ENCODE measurements around the gene VPS4A. TPM values are rescaled to one million over a fixed set of nuclear protein-coding genes. Genes with fewer than 3 reads are reported as not detected.
"Not testable (repeated sequence)": the region's sequence is repeated elsewhere in the genome, so short reads cannot be mapped to it uniquely, and the experiment has no call there.

VPS4A gene
- 10 to 100 TPM; 41.5 to 45.8 TPM for total RNA-seq

- H3K4me1 Mint-ChIP-seq (ENCODE audit: low read depth in 2 of 2): peaks cover 18 to 22% of the 10 kb centered on the region in 2 donors
- ATAC-seq: peak; percentile 97 to 99
- H3K27ac Mint-ChIP-seq: peak within 1 kb of the TSS; percentile 82 to 90
- H3K4me3 Mint-ChIP-seq: peak within 1 kb of the TSS; percentile 95
- peak; percentile 97 for DNase-seq (ENCODE audit: low spot score)
- H3K9me3 Mint-ChIP-seq: no peaks in the 10 kb centered on the region
- peaks cover 4% of the 10 kb centered on the region for H3K36me3 Mint-ChIP-seq
- no peaks in the 10 kb centered on the region for H3K27me3 Mint-ChIP-seq
Observed at GRCh38 chr16:69310653-69311532, at the start of gene VPS4A. Gene VPS4A, plus strand, starts transcription at chr16:69311350. Its CDS starts 162 bp downstream, at chr16:69311512.

GRCh38 chr16:69266334-69267063 lies 44.7 kb upstream of the VPS4A start:
- no peaks in the 10 kb centered on the region for H3K36me3 Mint-ChIP-seq
- H3K27ac Mint-ChIP-seq: no peak overlapping the region
- DNase-seq (ENCODE audit: low spot score) (no peak), ATAC-seq (no peak)
- no peak overlapping the region for H3K4me3 Mint-ChIP-seq
- no peaks in the 10 kb centered on the region for H3K9me3 Mint-ChIP-seq
- peaks cover 0 to 9% of the 10 kb centered on the region in 2 donors for H3K4me1 Mint-ChIP-seq (ENCODE audit: low read depth in 2 of 2)
- H3K27me3 Mint-ChIP-seq: no peaks in the 10 kb centered on the region

DNA sequence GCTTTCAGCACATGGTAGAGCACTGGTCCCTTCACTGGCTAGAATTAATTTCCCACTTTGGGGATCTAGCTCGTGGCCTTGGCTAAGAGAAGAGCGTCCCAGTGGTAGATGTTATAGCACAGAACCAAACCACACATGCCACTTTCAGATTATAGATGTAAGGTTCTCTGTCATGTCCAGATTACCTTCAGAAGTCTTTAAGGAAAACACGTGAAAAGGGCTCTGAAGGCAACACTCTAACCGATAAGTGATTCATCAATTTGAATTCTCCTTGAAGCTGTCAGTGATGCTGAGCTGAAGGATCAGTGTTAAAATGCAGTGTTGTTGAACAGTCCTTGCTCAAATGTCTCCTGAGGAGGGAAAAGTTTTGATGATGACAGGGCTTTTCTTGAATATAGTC lies 43.5 kb upstream of the VPS4A start:
- no peak overlapping the region for H3K27ac Mint-ChIP-seq
- DNase-seq (ENCODE audit: low spot score): no peak

GRCh38 chr16:69270395-69270794 lies 40.8 kb upstream of the VPS4A start:
- H3K9me3 Mint-ChIP-seq: no peaks in the 10 kb centered on the region
- H3K27ac Mint-ChIP-seq: no peak overlapping the region
- H3K27me3 Mint-ChIP-seq: no peaks in the 10 kb centered on the region
- H3K4me3 Mint-ChIP-seq: no peak overlapping the region
- ATAC-seq (no peak), DNase-seq (ENCODE audit: low spot score) (no peak)
- H3K4me1 Mint-ChIP-seq (ENCODE audit: low read depth in 2 of 2): peaks cover 0 to 11% of the 10 kb centered on the region in 2 donors
- H3K36me3 Mint-ChIP-seq: no peaks in the 10 kb centered on the region

More for the DNA sequence above, 43.5 kb upstream of the VPS4A start:
- no peaks in the 10 kb centered on the region for H3K36me3 Mint-ChIP-seq
- peaks cover 0 to 9% of the 10 kb centered on the region in 2 donors for H3K4me1 Mint-ChIP-seq (ENCODE audit: low read depth in 2 of 2)
- H3K27me3 Mint-ChIP-seq: no peaks in the 10 kb centered on the region
- no peaks in the 10 kb centered on the region for H3K9me3 Mint-ChIP-seq
- no peak overlapping the region for H3K4me3 Mint-ChIP-seq
- ATAC-seq: no peak

DNA sequence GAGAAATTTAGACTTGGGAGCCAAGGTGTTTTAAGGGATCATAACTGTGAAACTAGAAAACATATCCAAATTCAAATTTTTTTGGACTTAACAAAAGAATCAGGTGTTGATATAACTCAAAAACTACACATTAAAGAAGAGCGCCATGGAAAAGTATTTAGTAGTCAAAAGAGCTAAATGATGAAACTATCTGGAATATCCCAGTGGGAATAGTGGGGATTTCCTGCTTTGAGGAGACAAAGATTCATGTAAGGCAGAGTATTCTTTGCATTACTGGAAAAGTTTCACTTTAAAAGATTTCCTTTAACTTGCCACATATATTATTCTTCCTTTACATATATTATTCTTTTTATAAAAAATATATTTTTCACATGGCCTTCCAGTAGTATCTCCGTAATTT lies 40.3 kb upstream of the VPS4A start:
- Mint-ChIP-seq H3K4me3 (no peak overlapping the region), H3K27me3 (no peaks in the 10 kb centered on the region), H3K9me3 (no peaks in the 10 kb centered on the region), H3K4me1 (ENCODE audit: low read depth in 2 of 2) (peaks cover 0 to 11% of the 10 kb centered on the region in 2 donors), H3K36me3 (no peaks in the 10 kb centered on the region), H3K27ac (no peak overlapping the region)
- no peak for DNase-seq (ENCODE audit: low spot score)
- ATAC-seq: no peak

DNA sequence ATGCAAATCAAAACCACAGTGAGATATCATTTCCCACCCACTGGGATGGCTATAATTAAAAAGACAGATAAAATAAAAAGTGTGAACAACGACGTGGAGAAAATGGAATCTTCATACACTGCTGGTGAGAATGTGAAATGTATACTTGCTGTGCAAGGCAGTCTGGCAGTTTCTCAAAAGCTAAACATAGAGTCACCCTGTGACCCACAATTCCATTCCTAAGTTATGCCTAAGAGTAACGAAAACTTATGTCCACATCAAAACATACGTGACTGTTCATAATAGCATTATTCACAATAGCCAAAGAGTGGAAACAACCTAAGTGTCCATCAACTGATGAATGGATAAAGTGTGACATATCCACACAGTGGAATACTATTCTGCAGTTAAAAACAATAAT lies 38.1 kb upstream of the VPS4A start:
- Mint-ChIP-seq H3K4me1 (ENCODE audit: low read depth in 2 of 2) (peaks cover 0 to 8% of the 10 kb centered on the region in 2 donors), H3K9me3 (no peaks in the 10 kb centered on the region), H3K27me3 (no peaks in the 10 kb centered on the region), H3K36me3 (no peaks in the 10 kb centered on the region), H3K27ac (no peak overlapping the region), H3K4me3 (no peak overlapping the region)
- ATAC-seq (no peak), DNase-seq (ENCODE audit: low spot score) (no peak)

DNA sequence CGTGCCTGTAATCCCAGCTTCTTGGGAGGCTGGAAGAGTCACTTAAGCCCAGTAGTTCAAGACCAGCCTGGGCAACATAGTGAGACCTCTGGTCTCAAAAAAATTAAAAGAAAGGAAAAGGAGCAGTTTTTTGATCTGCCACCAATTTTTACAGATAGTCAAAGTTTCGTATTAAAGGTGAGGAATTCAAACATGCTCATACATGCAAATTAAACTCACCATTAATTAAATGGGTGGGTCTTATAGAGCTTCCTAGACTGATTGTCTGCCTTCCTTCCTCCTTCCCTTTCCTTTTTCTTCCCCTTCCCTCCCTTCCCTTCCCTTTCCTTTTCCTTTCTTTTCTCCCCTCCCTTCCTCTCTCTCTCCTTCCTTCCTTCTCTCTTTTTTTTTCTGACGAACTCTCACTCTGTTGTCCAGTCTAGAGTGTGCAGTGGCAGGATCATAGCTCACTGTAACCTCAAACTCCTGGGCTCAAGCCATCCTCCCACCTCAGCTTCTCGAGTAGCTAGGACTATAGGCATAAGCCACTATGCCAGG lies 36.4 kb upstream of the VPS4A start:
- ATAC-seq (no peak), DNase-seq (ENCODE audit: low spot score) (no peak)
- H3K36me3 Mint-ChIP-seq: no peaks in the 10 kb centered on the region
- H3K27ac Mint-ChIP-seq: no peak overlapping the region
- H3K4me3 Mint-ChIP-seq: no peak overlapping the region
- no peaks in the 10 kb centered on the region for H3K27me3 Mint-ChIP-seq
- H3K4me1 Mint-ChIP-seq (ENCODE audit: low read depth in 2 of 2): peaks cover 0 to 10% of the 10 kb centered on the region in 2 donors
- no peaks in the 10 kb centered on the region for H3K9me3 Mint-ChIP-seq

GRCh38 chr16:69276148-69277115 lies 34.7 kb upstream of the VPS4A start:
- DNase-seq (ENCODE audit: low spot score) (no peak), ATAC-seq (no peak)
- H3K27me3 Mint-ChIP-seq: no peaks in the 10 kb centered on the region
- H3K4me3 Mint-ChIP-seq: no peak overlapping the region
- no peaks in the 10 kb centered on the region for H3K9me3 Mint-ChIP-seq
- no peaks in the 10 kb centered on the region for H3K36me3 Mint-ChIP-seq
- no peak overlapping the region for H3K27ac Mint-ChIP-seq
- H3K4me1 Mint-ChIP-seq (ENCODE audit: low read depth in 2 of 2): peaks cover 0 to 5% of the 10 kb centered on the region in 2 donors

DNA sequence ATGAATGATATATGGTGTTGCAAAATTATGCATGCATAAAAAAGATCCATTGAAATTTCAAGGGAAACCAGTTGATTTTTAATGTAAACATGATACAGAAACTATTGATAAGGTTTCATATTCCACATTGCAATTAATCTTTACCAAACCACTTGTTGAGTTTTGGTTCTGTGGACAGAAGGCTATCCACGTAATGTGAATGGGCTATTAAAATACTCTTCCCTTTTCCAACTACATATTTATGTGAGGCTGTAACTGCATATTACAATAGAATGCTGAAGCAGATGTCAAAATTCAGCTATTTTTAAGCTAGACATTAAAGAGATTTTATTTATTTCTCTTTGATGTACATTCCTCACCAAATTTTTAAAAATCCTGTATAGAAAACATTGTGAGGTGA lies 33.7 kb upstream of the VPS4A start:
- H3K27me3 Mint-ChIP-seq: no peaks in the 10 kb centered on the region
- no peaks in the 10 kb centered on the region for H3K36me3 Mint-ChIP-seq
- no peak for DNase-seq (ENCODE audit: low spot score)
- H3K9me3 Mint-ChIP-seq: no peaks in the 10 kb centered on the region
- ATAC-seq: no peak
- H3K4me3 Mint-ChIP-seq: no peak overlapping the region
- no peak overlapping the region for H3K27ac Mint-ChIP-seq
- peaks cover 0 to 5% of the 10 kb centered on the region in 2 donors for H3K4me1 Mint-ChIP-seq (ENCODE audit: low read depth in 2 of 2)

DNA sequence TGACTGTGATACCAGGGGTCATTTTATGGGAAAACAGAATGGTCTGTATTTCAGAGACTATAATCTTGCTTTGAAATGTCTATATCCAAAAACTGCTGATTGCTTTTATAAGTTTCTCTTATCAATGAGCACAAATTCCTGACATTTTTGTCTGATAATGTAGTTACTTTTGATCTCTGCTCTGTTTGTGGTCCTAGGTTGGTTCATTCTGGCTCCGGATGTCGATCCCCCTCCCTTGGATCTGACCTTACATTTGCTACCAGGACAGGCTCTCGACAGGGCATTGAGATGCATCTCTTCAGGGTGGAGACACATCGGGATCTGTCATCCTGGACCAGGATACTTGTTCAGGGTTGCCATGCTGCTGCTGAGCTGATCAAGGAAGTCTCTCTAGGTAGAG lies 27.3 kb upstream of the VPS4A start:
- no peaks in the 10 kb centered on the region for H3K36me3 Mint-ChIP-seq
- no peak for ATAC-seq
- peaks cover 0 to 2% of the 10 kb centered on the region in 2 donors for H3K4me1 Mint-ChIP-seq (ENCODE audit: low read depth in 2 of 2)
- no peak overlapping the region for H3K27ac Mint-ChIP-seq
- no peak for DNase-seq (ENCODE audit: low spot score)
- no peak overlapping the region for H3K4me3 Mint-ChIP-seq
- no peaks in the 10 kb centered on the region for H3K9me3 Mint-ChIP-seq
- H3K27me3 Mint-ChIP-seq: no peaks in the 10 kb centered on the region

DNA sequence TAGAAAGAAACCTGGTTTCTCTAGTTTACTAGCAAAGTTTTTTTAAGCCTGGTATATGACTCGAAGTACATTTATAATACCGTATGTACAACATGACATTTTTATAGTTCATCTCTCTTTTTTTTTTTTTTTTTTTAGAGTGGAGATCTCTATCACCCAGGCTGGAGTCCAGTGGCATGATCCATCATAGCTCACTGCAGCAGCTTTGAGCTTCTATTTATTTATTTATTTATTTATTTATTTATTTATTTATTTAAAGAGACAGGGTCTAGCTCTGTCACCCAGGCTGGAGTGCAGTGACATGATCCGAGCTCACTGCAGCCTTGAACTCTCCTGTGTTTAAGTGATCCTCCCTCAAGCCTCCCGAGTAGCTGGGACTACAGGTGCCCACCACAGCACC lies 25.9 kb upstream of the VPS4A start:
- H3K27ac Mint-ChIP-seq: no peak overlapping the region
- no peaks in the 10 kb centered on the region for H3K36me3 Mint-ChIP-seq
- ATAC-seq (no peak), DNase-seq (ENCODE audit: low spot score) (no peak)
- H3K4me3 Mint-ChIP-seq: no peak overlapping the region
- H3K9me3 Mint-ChIP-seq: no peaks in the 10 kb centered on the region
- no peaks in the 10 kb centered on the region for H3K4me1 Mint-ChIP-seq (ENCODE audit: low read depth in 2 of 2)
- H3K27me3 Mint-ChIP-seq: no peaks in the 10 kb centered on the region

GRCh38 chr16:69286941-69287713 lies 24.0 kb upstream of the VPS4A start:
- H3K4me1 Mint-ChIP-seq (ENCODE audit: low read depth in 2 of 2): no peaks in the 10 kb centered on the region
- no peak overlapping the region for H3K4me3 Mint-ChIP-seq
- H3K9me3 Mint-ChIP-seq: no peaks in the 10 kb centered on the region
- DNase-seq (ENCODE audit: low spot score): no peak
- H3K27me3 Mint-ChIP-seq: no peaks in the 10 kb centered on the region
- no peaks in the 10 kb centered on the region for H3K36me3 Mint-ChIP-seq
- ATAC-seq: no peak
- H3K27ac Mint-ChIP-seq: no peak overlapping the region

DNA sequence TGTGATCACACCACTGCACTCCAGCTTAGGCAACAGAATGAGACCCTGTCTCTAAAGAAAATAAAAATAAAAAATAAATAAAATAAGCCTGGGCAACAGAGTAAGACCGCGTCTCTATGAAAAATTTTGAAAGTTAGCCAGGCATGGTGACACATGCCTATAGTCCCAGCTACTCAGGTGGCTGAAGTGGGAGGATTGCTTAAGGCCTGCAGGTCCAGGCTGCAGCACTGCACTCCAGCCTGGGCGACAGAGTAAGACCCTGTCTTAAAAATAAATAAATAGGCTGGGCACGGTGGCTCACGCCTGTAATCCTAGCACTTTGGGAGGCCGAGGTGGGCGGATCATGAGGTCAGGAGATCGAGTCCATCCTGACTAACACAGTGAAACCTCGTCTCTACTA lies 19.5 kb upstream of the VPS4A start:
- not testable (repeated sequence) for H3K4me1 Mint-ChIP-seq (ENCODE audit: low read depth in 2 of 2); H3K36me3 Mint-ChIP-seq; H3K27me3 Mint-ChIP-seq; H3K4me3 Mint-ChIP-seq; ATAC-seq; DNase-seq (ENCODE audit: low spot score); H3K27ac Mint-ChIP-seq; H3K9me3 Mint-ChIP-seq
